T-helper 2 cell (primary cell): ENCODE data around the gene FSTL4.

ENCODE experiments used
- DNase-seq, 5 experiments: peaks; one replicate each; pipeline versions ENCODE4 v3.0.0 to v3.0.0-alpha.2; 2012 to 2022
- total RNA-seq, 2 donors: gene quantifications; one replicate each; lab custom pipeline; 2026; lab: John Stamatoyannopoulos, UW

The FSTL4 gene
- total RNA-seq, result 0.07 to 0.62 reads per million in 2 donors

- DNase-seq, result peak in 2 of 5 experiments; percentile 9 to 56
These were observed at the start of gene FSTL4 for GRCh38 chr5:133612249-133612860. Gene FSTL4, minus strand, starts transcription at chr5:133612541.

- no peak for DNase-seq
These were observed 49.0 kb upstream of the FSTL4 start for GRCh38 chr5:133661389-133661788.

DNA sequence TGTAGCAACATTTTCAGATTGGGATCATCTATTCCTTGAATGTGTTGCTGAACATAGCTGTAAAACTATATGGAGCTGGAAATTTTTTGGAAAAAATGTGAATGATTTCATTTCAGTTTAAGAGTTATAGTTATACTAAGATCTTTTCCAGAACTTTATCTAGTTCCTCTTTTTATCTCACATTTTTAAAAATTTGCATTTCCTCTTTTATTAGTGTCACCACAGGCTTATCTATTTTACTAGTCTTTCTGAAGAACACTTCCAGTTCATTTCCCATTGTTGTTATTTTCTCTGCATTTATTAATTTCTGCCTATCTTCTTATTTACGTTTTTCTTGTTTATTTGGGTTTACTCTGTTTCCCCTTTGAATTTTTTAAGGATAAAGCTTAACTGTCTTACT lies 46.0 kb upstream of the FSTL4 start:
- DNase-seq, result no peak

- no peak for DNase-seq
These were observed 44.7 kb upstream of the FSTL4 start for GRCh38 chr5:133657036-133657435.

DNA sequence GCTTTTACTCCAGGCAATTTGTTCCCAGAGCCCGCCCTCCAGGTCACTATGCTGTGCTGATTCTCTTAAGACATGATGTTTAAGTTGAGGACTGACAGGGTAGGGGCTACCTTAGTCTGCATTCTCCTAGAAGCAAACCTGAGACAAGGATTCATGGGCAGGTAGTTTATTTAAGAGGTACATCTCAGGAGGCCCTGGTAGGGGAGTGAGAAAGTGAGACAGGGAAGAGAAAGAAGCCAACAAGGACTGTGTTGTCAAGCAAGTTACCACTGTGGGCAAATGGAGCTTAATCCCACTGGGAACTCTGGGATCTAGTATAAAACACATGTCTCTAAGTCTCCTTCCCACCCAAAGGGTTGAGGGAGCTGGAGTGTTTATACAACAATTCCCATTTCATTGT lies 43.6 kb upstream of the FSTL4 start:
- DNase-seq, result no peak

DNA sequence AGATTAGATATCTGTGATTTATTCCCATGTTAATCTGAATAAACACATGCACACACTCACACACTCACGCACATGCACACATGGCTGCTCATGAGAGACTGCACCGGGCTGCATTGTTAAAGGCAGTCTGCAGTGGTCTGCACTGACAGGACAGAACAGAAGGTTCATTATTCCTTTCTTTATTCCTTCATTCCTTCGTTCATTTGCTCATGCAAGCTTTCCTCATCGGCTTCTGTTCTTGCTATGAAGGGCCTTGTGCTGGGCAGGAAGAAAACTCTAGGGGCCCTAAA lies 41.4 kb upstream of the FSTL4 start:
- no peak for DNase-seq

DNA sequence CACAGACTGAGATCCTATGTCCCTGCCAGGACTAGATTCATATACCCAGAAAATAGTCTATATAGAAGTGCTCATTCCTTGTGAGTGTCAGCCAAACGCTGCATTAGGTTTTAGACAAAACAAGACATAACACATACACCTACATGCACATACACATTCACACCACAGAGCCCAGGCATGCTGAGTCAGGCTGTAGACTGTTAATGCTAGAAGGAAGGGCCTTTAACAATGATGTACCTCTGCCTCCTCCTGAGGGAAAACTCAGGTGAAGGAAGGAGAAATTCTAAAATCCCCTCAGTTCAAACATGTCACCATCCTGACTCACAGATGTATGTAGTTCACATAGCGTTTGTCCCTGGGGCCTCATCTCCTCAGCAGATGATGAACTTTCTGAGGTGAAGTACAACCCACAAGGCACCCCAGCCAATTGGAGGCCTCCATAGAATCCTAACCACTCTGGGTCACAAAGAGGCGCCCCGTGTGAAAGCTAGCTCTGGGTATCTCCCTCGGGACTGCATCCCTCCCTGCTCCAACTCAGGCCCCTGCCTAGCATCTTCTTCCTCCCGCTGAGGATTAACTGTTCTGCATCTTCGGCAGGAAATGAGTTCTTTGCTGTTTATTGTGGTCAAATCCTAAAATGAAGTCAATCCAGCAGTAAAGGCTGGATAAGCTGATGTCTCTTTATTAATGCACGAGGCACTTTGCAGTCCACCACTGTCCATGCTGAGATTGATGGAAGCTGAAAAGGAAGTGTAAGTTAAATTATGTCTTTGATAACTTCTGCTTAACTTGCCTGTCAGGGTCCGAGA lies 40.8 kb upstream of the FSTL4 start:
- DNase-seq, result no peak

- DNase-seq, result no peak
These were observed 31.9 kb upstream of the FSTL4 start for GRCh38 chr5:133644000-133644865.

GRCh38 chr5:133643365-133643764 lies 31.0 kb upstream of the FSTL4 start:
- no peak for DNase-seq

- DNase-seq, result no peak
These were observed 29.9 kb upstream of the FSTL4 start for GRCh38 chr5:133642153-133642722.

- DNase-seq, result no peak
These were observed 29.3 kb upstream of the FSTL4 start for GRCh38 chr5:133641683-133642082.

DNA sequence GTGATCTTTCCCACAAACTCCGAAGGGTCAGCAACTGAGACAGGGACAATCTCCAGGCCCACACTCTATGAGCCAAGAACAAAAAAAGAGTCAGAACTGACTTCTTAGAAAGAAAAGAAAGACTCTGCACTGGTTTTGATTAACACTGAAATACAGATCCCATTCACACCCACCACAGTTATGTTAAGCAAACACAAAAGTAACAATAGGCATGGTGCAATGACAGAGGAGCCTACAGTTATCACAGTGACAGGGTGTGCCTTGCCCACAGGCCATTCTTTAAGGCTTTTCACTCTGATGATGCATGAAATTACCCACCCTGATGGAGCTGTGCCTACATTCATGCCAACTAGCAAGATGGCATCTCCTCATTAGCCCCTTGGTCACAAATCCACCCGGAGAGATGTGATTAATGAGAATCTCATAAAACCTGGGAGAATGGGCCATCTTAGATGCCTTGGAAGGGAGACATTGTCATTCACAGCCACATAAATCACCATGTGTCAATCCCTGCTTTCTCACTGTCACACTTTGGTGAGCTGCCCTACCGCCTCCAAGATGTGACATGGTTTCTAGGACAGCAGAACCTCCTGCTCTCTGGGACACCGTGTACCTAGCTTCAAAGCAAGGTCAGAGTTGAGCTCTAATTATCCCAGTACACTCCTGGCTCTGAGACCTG lies 27.6 kb upstream of the FSTL4 start:
- no peak for DNase-seq

DNA sequence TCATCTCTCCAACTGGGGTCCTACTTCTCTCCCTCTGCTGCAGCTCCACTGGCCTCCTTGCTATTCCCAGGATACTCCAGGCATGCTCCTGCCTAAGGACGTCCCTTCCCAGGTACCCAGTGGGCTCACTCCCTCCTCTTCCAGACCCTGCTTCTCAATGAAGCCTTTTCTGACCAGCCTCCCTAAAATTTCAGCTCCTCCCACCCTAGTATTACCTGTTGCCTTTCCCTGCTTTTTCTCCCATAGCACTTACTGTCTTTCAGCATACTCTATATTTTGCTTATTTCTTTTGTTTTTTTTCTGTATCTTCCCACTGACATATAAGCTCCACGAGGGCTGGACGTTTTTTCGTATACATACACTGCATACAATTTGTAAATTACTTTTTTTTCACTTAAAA lies 26.1 kb upstream of the FSTL4 start:
- DNase-seq, result no peak

DNA sequence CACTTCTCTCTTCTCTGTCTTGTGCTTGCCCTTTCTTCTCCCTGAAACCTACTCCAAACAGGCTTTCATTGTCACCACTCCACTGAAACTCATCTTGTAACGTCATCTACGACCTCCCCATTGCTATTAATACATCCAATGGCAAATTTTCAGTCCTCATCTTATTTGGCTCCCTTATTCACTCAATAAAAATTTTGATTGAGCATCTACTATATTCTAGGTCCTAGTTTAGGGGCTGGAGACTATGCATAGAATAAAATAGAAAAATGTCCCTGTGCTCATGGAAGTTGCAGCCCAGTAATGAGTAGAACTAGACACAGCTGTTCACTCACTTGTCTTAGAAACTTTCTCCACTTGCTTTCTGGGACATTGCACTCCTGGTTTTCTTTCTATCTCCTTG lies 24.9 kb upstream of the FSTL4 start:
- DNase-seq, result no peak

DNA sequence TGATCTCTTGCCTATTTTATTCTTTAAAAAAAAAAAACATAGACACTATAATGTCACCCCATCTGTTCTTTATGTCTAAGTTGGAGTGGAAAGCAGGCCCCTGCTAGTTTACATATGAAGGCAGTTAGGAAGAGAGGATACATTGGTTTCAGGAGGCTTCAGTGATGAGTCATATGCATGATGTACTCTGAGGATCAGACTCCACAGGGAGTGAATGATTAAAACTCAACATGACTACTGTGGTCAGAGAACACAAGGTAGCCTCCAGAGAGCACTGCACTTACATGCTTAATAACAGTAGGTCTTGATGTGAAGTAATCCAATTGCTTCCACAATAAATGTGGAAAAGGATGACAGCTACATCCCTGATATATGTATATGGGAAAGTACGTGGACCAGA lies 22.7 kb upstream of the FSTL4 start:
- no peak for DNase-seq

DNA sequence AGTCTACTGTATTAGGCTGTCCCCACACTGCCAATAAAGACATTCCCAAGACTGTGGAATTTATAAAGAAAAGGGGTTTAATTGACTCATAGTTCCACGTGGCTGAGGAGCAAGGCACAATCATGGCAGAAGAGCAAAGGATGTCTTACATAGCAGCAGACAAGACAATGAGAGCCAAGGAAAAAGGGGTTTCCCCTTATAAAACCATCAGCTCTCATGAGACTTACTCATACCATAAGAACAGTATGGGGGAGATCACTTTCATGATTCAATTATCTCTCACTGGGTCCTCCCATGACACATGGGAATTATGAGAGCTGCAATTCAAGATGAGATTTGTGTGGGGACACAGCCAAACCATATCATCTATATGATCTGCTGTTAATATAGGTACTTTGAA lies 14.8 kb upstream of the FSTL4 start:
- peak in 1 of 5 experiments; percentile 32 for DNase-seq

DNA sequence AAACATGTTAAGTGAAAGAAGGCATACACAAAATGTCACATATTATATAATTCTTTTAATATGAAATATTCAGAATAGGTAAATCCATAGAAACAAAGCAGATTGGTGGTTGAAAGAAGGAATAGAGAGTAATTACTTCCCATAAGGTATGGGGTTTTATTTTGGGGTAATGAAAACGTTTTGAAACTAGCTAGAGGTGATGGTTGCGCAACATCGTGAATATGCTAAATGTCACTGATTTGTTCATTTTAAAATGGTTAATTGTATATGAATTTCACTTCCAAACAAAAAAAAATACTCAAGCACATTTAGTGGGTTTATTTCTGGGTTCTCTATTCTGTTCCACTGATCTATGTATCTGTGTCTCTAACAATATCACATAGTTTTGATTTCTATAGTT lies 12.0 kb upstream of the FSTL4 start:
- DNase-seq, result no peak

GRCh38 chr5:133618141-133618540 lies 5.8 kb upstream of the FSTL4 start:
- peak in 1 of 5 experiments; percentile 28 for DNase-seq

DNA sequence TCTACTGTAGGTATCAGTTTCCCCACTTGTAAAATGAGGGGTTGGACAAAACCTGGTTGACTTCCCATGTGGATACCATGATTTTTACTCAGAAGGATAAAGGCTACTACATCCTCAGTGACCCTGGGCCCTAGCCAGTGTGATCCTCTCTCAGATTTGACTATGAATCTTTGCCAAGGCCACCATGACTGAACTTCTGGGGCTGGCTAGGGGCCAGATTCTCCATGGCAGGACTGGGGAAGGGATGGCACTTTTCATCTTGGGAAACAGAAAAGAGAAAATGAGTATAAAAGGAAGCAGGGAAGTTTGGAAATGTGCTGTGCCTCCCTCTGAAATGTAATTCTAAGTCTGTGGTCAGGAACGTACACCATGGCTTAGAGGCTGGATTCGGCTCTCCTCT lies 1.4 kb upstream of the FSTL4 start:
- no peak for DNase-seq

DNA sequence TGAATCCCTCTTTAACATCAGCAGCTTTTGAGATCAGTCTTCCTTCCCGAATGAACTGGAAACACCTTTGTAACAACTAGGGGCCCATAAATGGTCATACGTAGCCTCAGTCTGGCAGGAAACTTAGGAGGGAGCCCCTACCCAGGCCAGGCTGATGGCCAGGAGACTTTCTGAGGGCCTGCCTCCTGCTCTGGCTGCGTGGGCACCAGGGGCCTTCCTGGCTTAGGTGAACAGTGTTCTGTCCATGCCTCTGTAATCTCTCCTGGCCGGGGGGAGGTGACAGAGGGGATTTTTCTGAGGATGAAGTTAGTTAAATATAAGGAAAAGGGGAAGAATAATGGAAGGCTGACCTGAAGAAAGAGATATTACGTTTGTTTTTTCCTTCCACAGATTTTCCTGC lies 843 bp upstream of the FSTL4 start:
- DNase-seq, result no peak

DNA sequence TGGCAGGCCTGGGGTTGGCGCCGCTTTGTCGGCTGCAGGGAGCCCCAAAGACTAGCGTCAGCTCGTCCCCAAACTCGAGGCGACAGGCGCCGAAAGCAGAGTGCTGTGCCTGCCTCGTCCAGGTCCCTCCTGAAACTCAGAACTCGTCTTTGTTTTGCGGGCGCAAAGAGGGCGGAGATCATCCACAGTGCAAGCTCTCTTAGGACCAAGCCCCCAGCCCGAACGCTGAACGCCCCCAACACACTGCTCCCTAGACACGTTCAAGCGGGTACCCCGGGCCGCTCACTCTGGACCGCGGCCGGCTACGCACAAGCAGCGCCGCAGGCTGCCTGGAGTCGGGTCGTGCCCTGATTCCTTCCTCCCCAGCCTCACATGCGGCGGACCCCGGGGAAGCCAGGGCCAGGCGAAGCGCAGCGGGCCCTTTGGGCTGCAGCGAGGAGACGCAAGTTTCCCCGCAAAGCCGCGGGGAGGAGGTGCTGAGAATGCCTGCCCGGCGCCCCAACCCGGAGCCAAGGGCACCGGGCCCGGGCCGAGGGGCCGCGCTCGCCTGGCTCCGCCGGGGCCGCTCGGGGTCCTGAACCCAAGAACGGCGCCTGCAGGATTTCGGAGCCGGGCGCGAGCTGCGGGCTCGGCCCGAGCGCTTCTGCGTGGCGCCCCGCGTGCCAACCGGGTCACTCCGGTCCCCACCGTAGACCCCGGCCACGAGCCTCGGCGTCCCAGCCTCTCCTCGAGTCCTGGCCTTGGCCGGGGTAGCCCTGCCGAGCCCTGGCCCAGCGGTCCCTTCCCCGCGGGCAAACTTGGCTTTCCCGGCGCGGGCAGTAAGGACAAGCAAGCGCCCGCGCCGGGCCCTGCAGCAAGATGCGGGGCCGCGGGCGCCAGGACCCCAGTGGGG lies 738 bp downstream of the FSTL4 start:
- DNase-seq, result peak in 1 of 5 experiments; percentile 35
